Tibial nerve (tissue), 3 donors: ENCODE results near the gene CLMP.

Experiments used
- CTCF ChIP-seq, 5 experiments: fragments of 200-600 bp in 3 of 5; fragments of 450-650 bp in 2 of 5; sonication (generic) in 3 of 5; IDR thresholded peaks; one replicate each; pipeline ENCODE4 v1.5.1; 2016 to 2019; ENCODE audit warnings: antibody characterized with exemption in 5 of 5, mild to moderate bottlenecking in 3 of 5, moderate library complexity in 2 of 5
- POLR2A ChIP-seq, 2 donors: fragments of 450-650 bp; IDR thresholded peaks; one replicate each; pipeline ENCODE4 v1.6.1; 2017; ENCODE audit warnings: antibody characterized with exemption in 2 of 2, mild to moderate bottlenecking in 2 of 2, moderate library complexity in 2 of 2

- TF ChIP-seq POLR2A (IDR thresholded peaks at IDR 0.05): no peak
- no peak for TF ChIP-seq CTCF (IDR thresholded peaks at IDR 0.05)
Measured at GRCh38 chr11:123217897-123218296, 22.8 kb upstream of the CLMP start.
